Posterior vena cava (tissue), 2 donors: ENCODE measurements around the gene PARD3B. TPM values are rescaled to one million over a fixed set of nuclear protein-coding genes. Genes with fewer than 3 reads are reported as not detected.

ENCODE experiments used
- DNase-seq: peaks from one replicate; pipeline ENCODE4 v3.0.0-alpha.2; 2020; ENCODE audit warnings: low spot score
- intact Hi-C, 2 donors: fragments of 100-400 bp; cut with DNase I; formaldehyde crosslinking; loops; one replicate each; pipeline versions ENCODE4 v1.14.1 to v1.14.2; 2022 to 2023
- total RNA-seq, 2 donors: library from RNA; stranded (reverse); fragmentation: NEBNext Ultra II Directional; extraction: Animal tissue kit (Norgen Biotek cat#: 25700); gene quantifications; one replicate each; pipeline ENCODE4 v1.2.1, GENCODE V29; 2021
- donor health status: DM: yes; HTN: yes; CAD: no.
- donor health status: DM: yes; HTN: yes; CAD: no.

PARD3B gene
- total RNA-seq, 2 donors from 2014 or later = 37.0 to 48.1 TPM

- DNase-seq = no peak
- intact Hi-C loops = no loop called here
These were observed 1010.4 kb downstream of the PARD3B start for GRCh38 chr2:205555566-205556230.

GRCh38 chr2:205556357-205556756 is 1011.1 kb downstream of the PARD3B start:
- intact Hi-C loops = no loop called here
- DNase-seq = no peak

GRCh38 chr2:205556841-205557539 is 1011.7 kb downstream of the PARD3B start:
- no peak for DNase-seq
- intact Hi-C loops = no loop called here

GRCh38 chr2:205557873-205558272 is 1012.6 kb downstream of the PARD3B start:
- DNase-seq = no peak
- intact Hi-C loops = no loop called here

- DNase-seq = no peak
- intact Hi-C loops = no loop called here
These were observed 1016.2 kb downstream of the PARD3B start for GRCh38 chr2:205561441-205561840.

GRCh38 chr2:205563646-205564045 is 1018.4 kb downstream of the PARD3B start:
- intact Hi-C loops = no loop called here

GRCh38 chr2:205564346-205565141 is 1019.3 kb downstream of the PARD3B start:
- intact Hi-C loops = no loop called here

More at GRCh38 chr2:205563646-205564045, 1018.4 kb downstream of the PARD3B start:
- DNase-seq = no peak

GRCh38 chr2:205565142-205565522 is 1019.9 kb downstream of the PARD3B start:
- DNase-seq = no peak
- intact Hi-C loops = no loop called here

More at GRCh38 chr2:205564346-205565141, 1019.3 kb downstream of the PARD3B start:
- no peak for DNase-seq

GRCh38 chr2:205566606-205567168 is 1021.4 kb downstream of the PARD3B start:
- intact Hi-C loops = no loop called here
- DNase-seq = no peak

- DNase-seq = no peak
- intact Hi-C loops = no loop called here
These were observed 1023.3 kb downstream of the PARD3B start for GRCh38 chr2:205568620-205569019.

GRCh38 chr2:205570648-205571047 is 1025.4 kb downstream of the PARD3B start:
- DNase-seq = no peak
- intact Hi-C loops = no loop called here

- no peak for DNase-seq
- intact Hi-C loops = no loop called here
These were observed 1026.2 kb downstream of the PARD3B start for GRCh38 chr2:205571360-205571959.

- intact Hi-C loops = no loop called here
- DNase-seq = no peak
These were observed 1028.7 kb downstream of the PARD3B start for GRCh38 chr2:205574001-205574400.

GRCh38 chr2:205579335-205579734 is 1034.1 kb downstream of the PARD3B start:
- intact Hi-C loops = no loop called here
- DNase-seq = no peak

GRCh38 chr2:205580212-205580987 is 1035.1 kb downstream of the PARD3B start:
- intact Hi-C loops = no loop called here
- no peak for DNase-seq

- intact Hi-C loops = no loop called here
- no peak for DNase-seq
These were observed 1037.1 kb downstream of the PARD3B start for GRCh38 chr2:205582366-205582765.

- DNase-seq = no peak
- intact Hi-C loops = no loop called here
These were observed 1040.4 kb downstream of the PARD3B start for GRCh38 chr2:205585449-205586383.

GRCh38 chr2:205586626-205587025 is 1041.4 kb downstream of the PARD3B start:
- intact Hi-C loops = no loop called here
- no peak for DNase-seq
